Stimulated activated naive B cell treated with anti-CD40 and anti-IgM and Interleukin-4, amounts not matched to agents 10 μg/mL and 1 μg/mL and 100 μg/mL, for 72 hours (primary cell): ENCODE measurements around the gene FOXP2.
"Not testable (repeated sequence)": the region's sequence is repeated elsewhere in the genome, so short reads cannot be mapped to it uniquely, and the experiment has no call there.

ENCODE experiments used
- ATAC-seq, 2 donors: fragments of 150-1000 bp; cut with Tn5 transposase; replicated peaks; 2 replicates each; pipeline ENCODE4 v1.10.0; 2021; ENCODE audit warnings: moderate library complexity in 1 of 2
- DNase-seq: peaks from one replicate; pipeline ENCODE4 v3.0.0; 2021
- H3K27ac Mint-ChIP-seq: one replicate; pipeline ENCODE4 v1.8.0; 2022; ENCODE audit warnings: mild to moderate bottlenecking, mixed read lengths
- H3K27me3 Mint-ChIP-seq, 2 donors: one replicate each; pipeline ENCODE4 v1.8.0; 2022; ENCODE audit warnings: mixed read lengths in 2 of 2
- H3K36me3 Mint-ChIP-seq, 2 donors: one replicate each; pipeline ENCODE4 v1.8.0; 2022; ENCODE audit warnings: mixed read lengths in 2 of 2, mild to moderate bottlenecking in 1 of 2
- H3K4me1 Mint-ChIP-seq, 2 donors: one replicate each; pipeline ENCODE4 v1.8.0; 2022; ENCODE audit warnings: mixed read lengths in 2 of 2, mild to moderate bottlenecking in 1 of 2
- H3K4me3 Mint-ChIP-seq, 2 donors: one replicate each; pipeline ENCODE4 v1.8.0; 2022; ENCODE audit warnings: mild to moderate bottlenecking in 2 of 2, mixed read lengths in 2 of 2, moderate library complexity in 1 of 2
- H3K9me3 Mint-ChIP-seq, 2 donors: one replicate each; pipeline ENCODE4 v1.8.0; 2022; ENCODE audit warnings: mixed read lengths in 2 of 2, mild to moderate bottlenecking in 1 of 2

FOXP2 gene

DNA sequence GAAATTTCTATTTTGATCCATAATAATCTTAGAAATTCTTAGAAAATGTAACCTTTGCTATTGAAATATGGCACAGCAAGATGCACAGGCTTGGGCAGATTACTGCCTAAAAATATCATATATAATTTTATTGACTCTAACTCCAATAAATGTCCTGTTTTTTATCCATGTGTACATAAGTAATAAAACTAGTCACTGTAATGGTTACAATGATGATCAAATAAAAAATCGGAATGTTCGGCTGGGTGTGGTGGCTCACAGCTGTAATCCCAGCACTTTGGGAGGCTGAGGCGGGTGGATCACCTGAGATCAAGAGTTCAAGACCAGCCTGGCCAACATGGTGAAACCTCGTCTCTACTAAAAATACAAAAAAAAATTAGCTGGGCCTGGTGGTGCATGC lies 26.3 kb downstream of the FOXP2 start:
- H3K4me3 Mint-ChIP-seq, ATAC-seq, H3K4me1 Mint-ChIP-seq, DNase-seq, H3K27me3 Mint-ChIP-seq, H3K27ac Mint-ChIP-seq, H3K36me3 Mint-ChIP-seq, H3K9me3 Mint-ChIP-seq: not testable (repeated sequence)

- Mint-ChIP-seq H3K27ac (no peak overlapping the region), H3K9me3 (no peaks in the 10 kb centered on the region)
- DNase-seq, result no peak
Observed at GRCh38 chr7:114444196-114444595, 29.6 kb downstream of the FOXP2 start.

DNA sequence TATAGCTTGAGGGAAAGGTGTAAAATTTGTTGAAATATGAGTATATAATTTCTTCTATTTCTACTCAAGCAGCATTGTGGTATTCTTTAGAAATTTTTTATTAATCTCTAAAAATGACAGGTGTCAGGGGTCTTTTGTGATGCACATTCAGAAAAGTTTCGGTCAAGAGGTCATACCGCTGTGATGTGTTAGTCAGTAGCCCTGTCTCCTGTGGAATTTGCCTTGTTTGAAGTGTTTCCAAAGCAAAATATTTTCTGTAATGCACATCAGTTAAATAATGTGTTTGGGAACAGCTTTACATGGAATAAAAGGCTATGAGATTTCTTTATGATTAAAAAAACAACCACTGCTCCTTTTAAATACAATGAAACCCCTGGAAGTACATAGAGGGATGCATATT lies 35.8 kb downstream of the FOXP2 start:
- no peak for ATAC-seq
- Mint-ChIP-seq H3K4me1 (no peaks in the 10 kb centered on the region), H3K9me3 (peaks cover 0 to 3% of the 10 kb centered on the region in 2 donors), H3K27ac (no peak overlapping the region), H3K36me3 (no peaks in the 10 kb centered on the region), H3K27me3 (no peaks in the 10 kb centered on the region), H3K4me3 (no peak overlapping the region)
- no peak for DNase-seq

More at GRCh38 chr7:114444196-114444595, 29.6 kb downstream of the FOXP2 start:
- no peaks in the 10 kb centered on the region for H3K36me3 Mint-ChIP-seq
- H3K4me3 Mint-ChIP-seq, result no peak overlapping the region
- no peaks in the 10 kb centered on the region for H3K4me1 Mint-ChIP-seq
- no peak for ATAC-seq
- no peaks in the 10 kb centered on the region for H3K27me3 Mint-ChIP-seq

DNA sequence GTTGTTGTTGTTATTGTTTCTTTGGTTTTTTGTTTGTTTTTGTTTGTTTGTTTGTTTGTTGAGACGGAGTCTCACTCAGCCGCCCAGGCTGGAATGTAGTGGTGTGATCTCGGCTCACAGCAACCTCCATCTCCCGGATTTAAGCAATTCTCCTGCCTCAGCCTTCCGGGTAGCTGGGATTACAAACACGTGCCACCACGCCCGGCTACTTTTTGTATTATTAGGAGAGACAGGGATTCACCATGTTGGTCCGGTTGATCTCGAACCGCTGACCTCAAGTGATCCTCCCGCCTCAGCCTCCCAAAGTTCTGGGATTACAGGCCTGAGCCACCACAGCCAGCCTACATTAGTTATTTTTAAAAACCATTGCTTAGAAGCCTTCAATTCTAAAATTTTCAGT lies 45.0 kb downstream of the FOXP2 start:
- Mint-ChIP-seq H3K9me3 (peaks cover 0 to 3% of the 10 kb centered on the region in 2 donors), H3K36me3 (no peaks in the 10 kb centered on the region), H3K4me3 (no peak overlapping the region), H3K27ac (no peak overlapping the region), H3K4me1 (no peaks in the 10 kb centered on the region), H3K27me3 (no peaks in the 10 kb centered on the region)
- DNase-seq (no peak), ATAC-seq (no peak)

- Mint-ChIP-seq H3K4me3 (no peak overlapping the region), H3K36me3 (no peaks in the 10 kb centered on the region), H3K4me1 (no peaks in the 10 kb centered on the region)
Observed at GRCh38 chr7:114460021-114460420, 45.4 kb downstream of the FOXP2 start.

DNA sequence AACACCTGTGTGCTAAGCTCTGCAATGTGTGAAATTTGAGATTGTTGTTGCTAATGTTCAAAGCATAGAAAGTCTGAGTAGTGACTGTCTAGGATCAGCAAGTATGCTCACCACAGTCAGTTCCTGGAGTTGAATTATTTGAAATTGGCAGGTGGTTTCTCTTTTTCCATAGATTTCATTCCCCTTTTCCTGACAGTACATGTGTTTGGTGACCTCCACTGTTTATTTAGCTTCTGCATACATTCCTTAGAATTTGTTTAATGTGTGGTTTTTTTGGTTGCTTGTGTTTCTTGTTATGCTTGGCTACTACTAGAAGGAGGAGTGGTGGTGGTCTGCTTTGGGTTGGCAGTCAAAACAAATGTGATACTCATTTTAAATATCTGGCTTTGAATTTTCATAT lies 52.3 kb downstream of the FOXP2 start:
- Mint-ChIP-seq H3K4me1 (no peaks in the 10 kb centered on the region), H3K9me3 (no peaks in the 10 kb centered on the region), H3K27ac (no peak overlapping the region), H3K36me3 (no peaks in the 10 kb centered on the region), H3K4me3 (no peak overlapping the region), H3K27me3 (no peaks in the 10 kb centered on the region)
- DNase-seq (no peak), ATAC-seq (no peak)

More at GRCh38 chr7:114460021-114460420, 45.4 kb downstream of the FOXP2 start:
- no peak for ATAC-seq
- Mint-ChIP-seq H3K27ac (no peak overlapping the region), H3K9me3 (peaks cover 0 to 2% of the 10 kb centered on the region in 2 donors), H3K27me3 (no peaks in the 10 kb centered on the region)
- no peak for DNase-seq

- no peak overlapping the region for H3K27ac Mint-ChIP-seq
- ATAC-seq (no peak), DNase-seq (no peak)
- H3K4me3 Mint-ChIP-seq, result no peak overlapping the region
- no peaks in the 10 kb centered on the region for H3K4me1 Mint-ChIP-seq
- H3K27me3 Mint-ChIP-seq, result no peaks in the 10 kb centered on the region
- no peaks in the 10 kb centered on the region for H3K36me3 Mint-ChIP-seq
- no peaks in the 10 kb centered on the region for H3K9me3 Mint-ChIP-seq
Observed at GRCh38 chr7:114468844-114469243, 54.2 kb downstream of the FOXP2 start.

- ATAC-seq, result no peak
- no peaks in the 10 kb centered on the region for H3K9me3 Mint-ChIP-seq
- H3K4me1 Mint-ChIP-seq, result no peaks in the 10 kb centered on the region
- H3K36me3 Mint-ChIP-seq, result no peaks in the 10 kb centered on the region
- no peak overlapping the region for H3K27ac Mint-ChIP-seq
- H3K4me3 Mint-ChIP-seq, result no peak overlapping the region
- no peaks in the 10 kb centered on the region for H3K27me3 Mint-ChIP-seq
- DNase-seq, result no peak
Observed at GRCh38 chr7:114472896-114473512, 58.4 kb downstream of the FOXP2 start.

GRCh38 chr7:114478384-114478783 lies 63.8 kb downstream of the FOXP2 start:
- no peaks in the 10 kb centered on the region for H3K27me3 Mint-ChIP-seq
- no peaks in the 10 kb centered on the region for H3K36me3 Mint-ChIP-seq
- H3K9me3 Mint-ChIP-seq, result no peaks in the 10 kb centered on the region
- H3K27ac Mint-ChIP-seq, result no peak overlapping the region
- ATAC-seq, result no peak
- DNase-seq, result no peak
- H3K4me3 Mint-ChIP-seq, result no peak overlapping the region
- no peaks in the 10 kb centered on the region for H3K4me1 Mint-ChIP-seq

- DNase-seq, result no peak
- Mint-ChIP-seq H3K36me3 (no peaks in the 10 kb centered on the region), H3K4me1 (no peaks in the 10 kb centered on the region), H3K27me3 (no peaks in the 10 kb centered on the region), H3K4me3 (no peak overlapping the region), H3K9me3 (peaks cover 4 to 6% of the 10 kb centered on the region in 2 donors), H3K27ac (no peak overlapping the region)
- ATAC-seq, result no peak
Observed at GRCh38 chr7:114481999-114482398, 67.4 kb downstream of the FOXP2 start.

DNA sequence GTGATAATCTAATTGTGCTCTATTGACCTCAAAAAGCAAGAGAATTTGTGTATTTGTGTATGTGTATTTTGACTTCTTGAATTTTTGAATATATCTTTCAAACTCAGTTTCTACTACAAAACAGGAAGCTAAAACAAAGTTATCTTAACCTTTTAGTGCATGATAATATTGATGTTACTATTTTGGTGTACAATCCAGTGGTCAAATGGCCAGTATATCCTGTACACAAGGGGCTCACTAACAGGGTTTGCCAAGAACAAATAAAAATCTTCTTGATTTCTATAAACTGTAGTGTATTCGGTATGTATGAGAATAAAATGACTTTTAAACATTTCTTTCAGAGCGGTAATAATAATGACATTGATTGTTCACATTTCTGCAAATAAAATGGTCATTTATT lies 69.6 kb downstream of the FOXP2 start:
- Mint-ChIP-seq H3K36me3 (peaks cover 2 to 4% of the 10 kb centered on the region in 2 donors), H3K9me3 (peaks cover 11 to 13% of the 10 kb centered on the region in 2 donors), H3K27me3 (no peaks in the 10 kb centered on the region), H3K4me1 (no peaks in the 10 kb centered on the region), H3K27ac (no peak overlapping the region), H3K4me3 (no peak overlapping the region)
- DNase-seq (no peak), ATAC-seq (no peak)

GRCh38 chr7:114487174-114487573 lies 72.6 kb downstream of the FOXP2 start:
- no peak overlapping the region for H3K27ac Mint-ChIP-seq
- H3K36me3 Mint-ChIP-seq, result peaks cover 2 to 4% of the 10 kb centered on the region in 2 donors
- no peaks in the 10 kb centered on the region for H3K4me1 Mint-ChIP-seq
- H3K4me3 Mint-ChIP-seq, result no peak overlapping the region
- DNase-seq (no peak), ATAC-seq (no peak)
- peaks cover 11 to 15% of the 10 kb centered on the region in 2 donors for H3K9me3 Mint-ChIP-seq
- H3K27me3 Mint-ChIP-seq, result no peaks in the 10 kb centered on the region

DNA sequence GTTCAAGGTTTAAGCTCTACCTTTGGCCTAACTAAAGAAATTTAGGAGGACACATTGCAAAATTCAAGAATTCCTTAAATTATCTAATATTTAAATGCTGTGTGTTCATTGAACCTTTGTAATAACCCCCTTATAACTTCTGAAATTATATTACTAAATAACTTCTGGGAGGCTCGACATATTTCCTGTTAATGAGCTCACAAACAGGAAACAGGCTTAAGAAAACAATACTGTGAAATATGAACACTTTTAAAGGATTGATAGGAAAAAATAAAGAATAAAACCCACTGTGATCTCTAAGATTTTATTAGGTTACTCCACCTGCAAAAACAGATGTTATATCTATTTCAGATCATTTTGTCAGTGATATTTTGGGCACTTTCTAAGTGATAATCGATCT lies 74.1 kb downstream of the FOXP2 start:
- H3K27me3 Mint-ChIP-seq, result no peaks in the 10 kb centered on the region
- no peak overlapping the region for H3K27ac Mint-ChIP-seq
- no peak overlapping the region for H3K4me3 Mint-ChIP-seq
- DNase-seq (no peak), ATAC-seq (no peak)
- H3K36me3 Mint-ChIP-seq, result peaks cover 2 to 4% of the 10 kb centered on the region in 2 donors
- H3K4me1 Mint-ChIP-seq, result no peaks in the 10 kb centered on the region
- H3K9me3 Mint-ChIP-seq, result peaks cover 11 to 19% of the 10 kb centered on the region in 2 donors

GRCh38 chr7:114497491-114497890 lies 82.9 kb downstream of the FOXP2 start:
- not testable (repeated sequence) for ATAC-seq, H3K27ac Mint-ChIP-seq, DNase-seq, H3K4me3 Mint-ChIP-seq, H3K27me3 Mint-ChIP-seq, H3K4me1 Mint-ChIP-seq, H3K36me3 Mint-ChIP-seq, H3K9me3 Mint-ChIP-seq

- Mint-ChIP-seq H3K27ac (no peak overlapping the region), H3K27me3 (no peaks in the 10 kb centered on the region), H3K4me1 (no peaks in the 10 kb centered on the region), H3K36me3 (no peaks in the 10 kb centered on the region), H3K4me3 (no peak overlapping the region), H3K9me3 (no peaks in the 10 kb centered on the region)
- DNase-seq (no peak), ATAC-seq (no peak)
Observed at GRCh38 chr7:114502454-114503254, 88.0 kb downstream of the FOXP2 start.
